ENCODE measurements around the gene GDI1. TPM values are rescaled to one million over a fixed set of nuclear protein-coding genes. Genes with fewer than 3 reads are reported as not detected.

GDI1 gene
- polyA plus RNA-seq, 5 donors: 108 to 164 (median 142) TPM

Other genes starting within 250 kb of the GDI1 start
- not detected for gene OPN1MW2, start 217.4 kb upstream of the GDI1 start, polyA plus RNA-seq (ENCODE audit: insufficient read depth in 1 of 5, insufficient read length in 5 of 5, low replicate concordance in 1 of 5)
- gene OPN1MW3, start 179.6 kb upstream of the GDI1 start, polyA plus RNA-seq (ENCODE audit: insufficient read depth in 1 of 5, insufficient read length in 5 of 5, low replicate concordance in 1 of 5): not detected
- gene TEX28, start 142.0 kb upstream of the GDI1 start, polyA plus RNA-seq (ENCODE audit: insufficient read depth in 1 of 5, insufficient read length in 5 of 5, low replicate concordance in 1 of 5): not detected
- under 1 TPM; 0.28 to 0.37 (median 0.30) TPM for gene TKTL1, start 141.4 kb upstream of the GDI1 start, polyA plus RNA-seq (ENCODE audit: insufficient read depth in 1 of 5, insufficient read length in 5 of 5, low replicate concordance in 1 of 5)
- gene FLNA, start 62.5 kb upstream of the GDI1 start, polyA plus RNA-seq (ENCODE audit: insufficient read depth in 1 of 5, insufficient read length in 5 of 5, low replicate concordance in 1 of 5): 100 to 1,000 TPM; 349 to 757 (median 422) TPM
- gene EMD, start 57.9 kb upstream of the GDI1 start, polyA plus RNA-seq (ENCODE audit: insufficient read depth in 1 of 5, insufficient read length in 5 of 5, low replicate concordance in 1 of 5): 10 to 100 TPM; 52.8 to 84.2 (median 63.9) TPM
- gene RPL10, start 38.8 kb upstream of the GDI1 start, polyA plus RNA-seq (ENCODE audit: insufficient read depth in 1 of 5, insufficient read length in 5 of 5, low replicate concordance in 1 of 5): 1,000 to 10,000 TPM; 4,389 to 5,989 (median 4,777) TPM
- gene DNASE1L1, start 27.9 kb upstream of the GDI1 start, polyA plus RNA-seq (ENCODE audit: insufficient read depth in 1 of 5, insufficient read length in 5 of 5, low replicate concordance in 1 of 5): 10 to 100 TPM in 4 of 5 donors, 1 to 10 TPM in 1; 9.3 to 12.4 (median 10.5) TPM
- 10 to 100 TPM; 31.1 to 44.8 (median 37.6) TPM for gene TAFAZZIN, start 25.6 kb upstream of the GDI1 start, polyA plus RNA-seq (ENCODE audit: insufficient read depth in 1 of 5, insufficient read length in 5 of 5, low replicate concordance in 1 of 5)
- 100 to 1,000 TPM in 2 of 5 donors, 10 to 100 TPM in 3; 79.5 to 109 (median 96.3) TPM for gene ATP6AP1, start 8.5 kb upstream of the GDI1 start, polyA plus RNA-seq (ENCODE audit: insufficient read depth in 1 of 5, insufficient read length in 5 of 5, low replicate concordance in 1 of 5)
- gene FAM50A, start 7.0 kb downstream of the GDI1 start, polyA plus RNA-seq (ENCODE audit: insufficient read depth in 1 of 5, insufficient read length in 5 of 5, low replicate concordance in 1 of 5): 10 to 100 TPM; 37.0 to 58.6 (median 48.1) TPM
- 10 to 100 TPM; 54.4 to 79.2 (median 63.2) TPM for gene PLXNA3, start 21.1 kb downstream of the GDI1 start, polyA plus RNA-seq (ENCODE audit: insufficient read depth in 1 of 5, insufficient read length in 5 of 5, low replicate concordance in 1 of 5)
- gene LAGE3, start 42.1 kb downstream of the GDI1 start, polyA plus RNA-seq (ENCODE audit: insufficient read depth in 1 of 5, insufficient read length in 5 of 5, low replicate concordance in 1 of 5): 10 to 100 TPM; 12.4 to 33.4 (median 17.1) TPM
- 10 to 100 TPM; 22.6 to 38.0 (median 28.8) TPM for gene UBL4A, start 49.5 kb downstream of the GDI1 start, polyA plus RNA-seq (ENCODE audit: insufficient read depth in 1 of 5, insufficient read length in 5 of 5, low replicate concordance in 1 of 5)
- 10 to 100 TPM; 13.6 to 24.7 (median 16.8) TPM for gene SLC10A3, start 53.5 kb downstream of the GDI1 start, polyA plus RNA-seq (ENCODE audit: insufficient read depth in 1 of 5, insufficient read length in 5 of 5, low replicate concordance in 1 of 5)
- gene FAM3A, start 79.1 kb downstream of the GDI1 start, polyA plus RNA-seq (ENCODE audit: insufficient read depth in 1 of 5, insufficient read length in 5 of 5, low replicate concordance in 1 of 5): 10 to 100 TPM; 24.9 to 49.3 (median 35.7) TPM
- 10 to 100 TPM; 30.3 to 49.3 (median 39.8) TPM for gene G6PD, start 109.7 kb downstream of the GDI1 start, polyA plus RNA-seq (ENCODE audit: insufficient read depth in 1 of 5, insufficient read length in 5 of 5, low replicate concordance in 1 of 5)
- gene IKBKG, start 110.5 kb downstream of the GDI1 start, polyA plus RNA-seq (ENCODE audit: insufficient read depth in 1 of 5, insufficient read length in 5 of 5, low replicate concordance in 1 of 5): 10 to 100 TPM; 14.0 to 18.5 (median 16.7) TPM
- gene CTAG1A, start 148.0 kb downstream of the GDI1 start, polyA plus RNA-seq (ENCODE audit: insufficient read depth in 1 of 5, insufficient read length in 5 of 5, low replicate concordance in 1 of 5): not detected
- gene CTAG1B, start 182.1 kb downstream of the GDI1 start, polyA plus RNA-seq (ENCODE audit: insufficient read depth in 1 of 5, insufficient read length in 5 of 5, low replicate concordance in 1 of 5): not detected
- gene CTAG2, start 216.4 kb downstream of the GDI1 start, polyA plus RNA-seq (ENCODE audit: insufficient read depth in 1 of 5, insufficient read length in 5 of 5, low replicate concordance in 1 of 5): not detected